ENCODE results near the gene SKAP2. TPM values are rescaled to one million over a fixed set of nuclear protein-coding genes. Genes with fewer than 3 reads are reported as not detected.

Gene SKAP2
- total RNA-seq, 1 donor, result 19.5 TPM

DNA sequence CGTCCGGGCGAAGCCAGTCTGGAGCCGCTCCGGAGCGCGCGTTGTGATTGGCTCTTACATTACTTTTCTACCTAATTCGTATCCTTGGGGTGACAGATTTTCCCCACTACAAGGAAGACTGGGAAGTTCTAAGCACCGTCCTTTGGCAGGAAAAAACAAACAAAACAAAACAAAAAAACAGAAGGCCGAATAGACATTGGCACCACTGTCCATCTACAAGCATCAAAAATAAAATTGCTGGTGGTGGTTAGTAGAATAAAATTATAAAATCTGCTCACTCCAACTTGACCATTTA, 651 bp upstream of the SKAP2 start:
- Histone ChIP-seq H3K4me2 (ENCODE audit: insufficient read depth, low read length) (peak overlapping the region; percentile 84), H2AFZ (ENCODE audit: low read length) (peak overlapping the region; percentile 80), H3K27me3 (ENCODE audit: insufficient read depth, low read length) (no peaks in the 10 kb centered on the region), H3K9me3 (ENCODE audit: low read depth, low read length) (no peaks in the 10 kb centered on the region), H3K4me3 (ENCODE audit: insufficient read depth, low read length) (peak overlapping the region; percentile 85), H3K4me1 (ENCODE audit: insufficient read depth, low read length) (peaks cover 7% of the 10 kb centered on the region), H3K36me3 (ENCODE audit: insufficient read depth, low read length) (no peaks in the 10 kb centered on the region), H3K27ac (ENCODE audit: low read depth, low read length) (peak overlapping the region; percentile 92), H3K79me2 (ENCODE audit: insufficient read depth, low read length) (peaks cover 20% of the 10 kb centered on the region), H4K20me1 (ENCODE audit: insufficient read depth, low read length) (no peaks in the 10 kb centered on the region)
- DNase-seq (ENCODE audit: insufficient read length, low spot score, missing footprints), result peak; percentile 45
- TF ChIP-seq, protein P1, sequence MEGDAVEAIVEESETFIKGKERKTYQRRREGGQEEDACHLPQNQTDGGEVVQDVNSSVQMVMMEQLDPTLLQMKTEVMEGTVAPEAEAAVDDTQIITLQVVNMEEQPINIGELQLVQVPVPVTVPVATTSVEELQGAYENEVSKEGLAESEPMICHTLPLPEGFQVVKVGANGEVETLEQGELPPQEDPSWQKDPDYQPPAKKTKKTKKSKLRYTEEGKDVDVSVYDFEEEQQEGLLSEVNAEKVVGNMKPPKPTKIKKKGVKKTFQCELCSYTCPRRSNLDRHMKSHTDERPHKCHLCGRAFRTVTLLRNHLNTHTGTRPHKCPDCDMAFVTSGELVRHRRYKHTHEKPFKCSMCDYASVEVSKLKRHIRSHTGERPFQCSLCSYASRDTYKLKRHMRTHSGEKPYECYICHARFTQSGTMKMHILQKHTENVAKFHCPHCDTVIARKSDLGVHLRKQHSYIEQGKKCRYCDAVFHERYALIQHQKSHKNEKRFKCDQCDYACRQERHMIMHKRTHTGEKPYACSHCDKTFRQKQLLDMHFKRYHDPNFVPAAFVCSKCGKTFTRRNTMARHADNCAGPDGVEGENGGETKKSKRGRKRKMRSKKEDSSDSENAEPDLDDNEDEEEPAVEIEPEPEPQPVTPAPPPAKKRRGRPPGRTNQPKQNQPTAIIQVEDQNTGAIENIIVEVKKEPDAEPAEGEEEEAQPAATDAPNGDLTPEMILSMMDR (IDR thresholded peaks at IDR 0.05; ENCODE audit: extremely low read depth, low read depth, low read length), result no peak

- Histone ChIP-seq H3K4me3 (ENCODE audit: insufficient read depth, low read length) (peak overlapping the region; percentile 85), H3K9me3 (ENCODE audit: low read depth, low read length) (no peaks in the 10 kb centered on the region), H3K27me3 (ENCODE audit: insufficient read depth, low read length) (peaks cover 4% of the 10 kb centered on the region), H3K27ac (ENCODE audit: low read depth, low read length) (peak overlapping the region; percentile 69), H2AFZ (ENCODE audit: low read length) (peak overlapping the region; percentile 91), H3K79me2 (ENCODE audit: insufficient read depth, low read length) (peaks cover 30% of the 10 kb centered on the region), H4K20me1 (ENCODE audit: insufficient read depth, low read length) (no peaks in the 10 kb centered on the region), H3K4me2 (ENCODE audit: insufficient read depth, low read length) (peak overlapping the region; percentile 88), H3K4me1 (ENCODE audit: insufficient read depth, low read length) (peaks cover 7% of the 10 kb centered on the region), H3K36me3 (ENCODE audit: insufficient read depth, low read length) (no peaks in the 10 kb centered on the region)
- TF ChIP-seq, protein P1 (IDR thresholded peaks at IDR 0.05; ENCODE audit: extremely low read depth, low read depth, low read length), result no peak
- DNase-seq (ENCODE audit: insufficient read length, low spot score, missing footprints), result no peak
Measured at GRCh38 chr7:26863518-26864308, 677 bp downstream of the SKAP2 start.

DNA sequence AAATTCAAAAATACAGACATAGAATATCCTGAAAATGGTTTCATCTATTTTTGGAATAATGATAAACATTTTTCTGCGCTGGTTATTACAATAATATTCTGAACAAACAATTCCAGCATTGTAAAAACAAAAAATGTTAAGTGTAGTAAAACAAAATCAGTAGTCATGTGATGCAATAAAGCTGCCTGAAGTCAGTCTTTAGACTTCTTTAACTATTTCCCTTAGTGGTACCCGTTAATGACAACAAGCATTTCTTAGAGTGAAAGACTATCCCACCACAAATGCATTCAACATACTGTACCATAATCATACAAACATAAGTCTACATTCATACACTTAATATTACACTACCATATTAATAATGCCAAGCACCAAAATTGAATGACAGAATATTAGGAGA, 1.6 kb downstream of the SKAP2 start:
- Histone ChIP-seq H2AFZ (ENCODE audit: low read length) (no peak overlapping the region), H3K4me1 (ENCODE audit: insufficient read depth, low read length) (peaks cover 7% of the 10 kb centered on the region), H3K4me3 (ENCODE audit: insufficient read depth, low read length) (no peak overlapping the region), H3K27me3 (ENCODE audit: insufficient read depth, low read length) (peaks cover 7% of the 10 kb centered on the region), H3K79me2 (ENCODE audit: insufficient read depth, low read length) (peaks cover 39% of the 10 kb centered on the region), H3K9me3 (ENCODE audit: low read depth, low read length) (no peaks in the 10 kb centered on the region), H3K27ac (ENCODE audit: low read depth, low read length) (no peak overlapping the region), H3K36me3 (ENCODE audit: insufficient read depth, low read length) (no peaks in the 10 kb centered on the region), H3K4me2 (ENCODE audit: insufficient read depth, low read length) (no peak overlapping the region), H4K20me1 (ENCODE audit: insufficient read depth, low read length) (no peaks in the 10 kb centered on the region)
- no peak for DNase-seq (ENCODE audit: insufficient read length, low spot score, missing footprints)
- TF ChIP-seq, protein P1 (IDR thresholded peaks at IDR 0.05; ENCODE audit: extremely low read depth, low read depth, low read length), result no peak

DNA sequence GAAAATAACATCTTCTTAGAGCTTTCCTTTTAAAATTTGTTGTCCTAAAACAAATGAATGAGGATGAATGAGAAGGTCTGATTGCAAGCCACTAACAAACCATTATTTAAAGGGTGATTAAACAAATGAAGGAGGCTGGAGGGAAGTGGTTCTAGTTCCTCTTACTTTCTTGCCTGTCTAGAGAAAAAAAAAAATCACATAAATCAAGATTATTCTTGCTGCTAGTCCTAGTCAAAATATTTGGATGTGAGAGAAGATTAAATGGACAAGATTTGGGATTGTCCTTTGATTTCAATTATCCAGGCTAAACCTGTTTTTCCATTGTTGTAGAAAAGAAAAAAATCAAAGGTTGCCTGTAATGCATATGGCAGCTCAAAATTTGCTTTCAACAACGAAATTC, 3.3 kb downstream of the SKAP2 start:
- no peak overlapping the region for H3K4me2 ChIP-seq (ENCODE audit: insufficient read depth, low read length)
- no peaks in the 10 kb centered on the region for H3K36me3 ChIP-seq (ENCODE audit: insufficient read depth, low read length)
- no peaks in the 10 kb centered on the region for H4K20me1 ChIP-seq (ENCODE audit: insufficient read depth, low read length)
- H3K4me1 ChIP-seq (ENCODE audit: insufficient read depth, low read length), result peaks cover 7% of the 10 kb centered on the region
- H3K79me2 ChIP-seq (ENCODE audit: insufficient read depth, low read length), result peaks cover 42% of the 10 kb centered on the region
- TF ChIP-seq, protein P1 (IDR thresholded peaks at IDR 0.05; ENCODE audit: extremely low read depth, low read depth, low read length), result no peak
- no peak overlapping the region for H2AFZ ChIP-seq (ENCODE audit: low read length)
- H3K9me3 ChIP-seq (ENCODE audit: low read depth, low read length), result no peaks in the 10 kb centered on the region
- H3K27me3 ChIP-seq (ENCODE audit: insufficient read depth, low read length), result peaks cover 7% of the 10 kb centered on the region
- H3K4me3 ChIP-seq (ENCODE audit: insufficient read depth, low read length), result no peak overlapping the region
- H3K27ac ChIP-seq (ENCODE audit: low read depth, low read length), result no peak overlapping the region
- no peak for DNase-seq (ENCODE audit: insufficient read length, low spot score, missing footprints)

All from osteoblast (primary cell).